Islet of Langerhans (tissue), 1 donor: ENCODE measurements around the gene NELFCD.
A peak's percentile ranks its signal among the peaks of the same experiment; 100 is the strongest.
"Not testable (repeated sequence)": the region's sequence is repeated elsewhere in the genome, so short reads cannot be mapped to it uniquely, and the experiment has no call there.

Experiments
- FAIRE-seq: peaks from one replicate; lab custom pipeline; 2011; peaks lifted over from hg19 to GRCh38; lab: Jason Lieb, UNC

The NELFCD gene

DNA sequence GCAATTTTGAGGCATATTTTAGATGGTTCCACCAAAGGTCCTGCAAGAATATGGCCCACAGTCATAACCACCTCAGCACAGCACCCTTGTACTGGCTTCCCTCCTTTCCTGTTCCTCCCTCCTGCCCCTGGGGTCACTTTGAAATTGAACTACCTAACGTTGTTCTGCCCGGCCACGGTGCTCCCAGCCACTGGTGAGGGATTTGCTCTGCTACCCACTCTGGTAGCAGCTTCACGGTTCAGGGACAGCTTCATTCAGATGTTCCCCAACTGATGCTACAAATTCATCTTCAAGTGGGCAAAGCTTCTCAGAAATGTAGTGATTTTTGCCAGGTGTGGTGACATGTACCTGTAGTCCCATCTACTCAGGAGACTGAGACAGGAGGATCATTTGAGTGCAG lies 7.9 kb upstream of the NELFCD start:
- FAIRE-seq: no peak

DNA sequence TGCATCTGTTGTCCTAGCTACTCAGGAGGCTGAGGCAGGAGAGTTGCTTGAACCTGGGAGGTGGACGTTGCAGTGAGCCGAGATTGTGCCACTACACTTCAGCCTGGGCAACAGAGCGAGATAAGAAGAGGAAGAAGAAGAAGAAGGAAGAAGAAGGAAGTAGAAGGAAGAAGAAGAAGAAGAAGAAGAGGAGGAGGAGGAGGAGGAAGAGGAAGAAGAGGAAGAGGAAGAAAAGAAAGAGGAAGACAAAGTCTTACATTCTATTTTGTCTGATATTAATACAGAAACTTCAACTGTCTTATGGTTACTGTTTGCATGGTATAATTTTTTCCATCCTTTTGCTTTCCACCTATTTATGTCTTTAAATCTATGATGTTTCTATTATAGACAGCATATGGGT lies 7.2 kb upstream of the NELFCD start:
- FAIRE-seq: no peak

DNA sequence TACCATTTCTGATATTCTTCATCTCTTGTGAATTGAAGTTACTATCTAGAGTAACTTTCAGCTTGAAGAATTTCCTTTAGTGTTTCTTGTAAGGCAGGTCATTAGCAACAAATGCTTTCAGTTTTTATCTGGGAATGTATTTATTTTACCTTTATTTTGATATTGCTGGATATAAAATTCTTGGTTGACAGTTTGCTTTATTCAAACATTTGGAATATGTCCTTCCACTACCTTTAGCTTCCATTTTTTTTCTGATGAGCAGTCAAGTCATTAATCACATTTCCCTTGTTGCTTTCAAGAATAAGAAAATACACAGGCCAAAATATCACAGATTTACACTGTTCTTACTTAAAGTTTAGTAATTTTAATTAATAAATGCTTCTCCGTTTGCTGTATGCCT lies 5.7 kb upstream of the NELFCD start:
- FAIRE-seq: no peak

DNA sequence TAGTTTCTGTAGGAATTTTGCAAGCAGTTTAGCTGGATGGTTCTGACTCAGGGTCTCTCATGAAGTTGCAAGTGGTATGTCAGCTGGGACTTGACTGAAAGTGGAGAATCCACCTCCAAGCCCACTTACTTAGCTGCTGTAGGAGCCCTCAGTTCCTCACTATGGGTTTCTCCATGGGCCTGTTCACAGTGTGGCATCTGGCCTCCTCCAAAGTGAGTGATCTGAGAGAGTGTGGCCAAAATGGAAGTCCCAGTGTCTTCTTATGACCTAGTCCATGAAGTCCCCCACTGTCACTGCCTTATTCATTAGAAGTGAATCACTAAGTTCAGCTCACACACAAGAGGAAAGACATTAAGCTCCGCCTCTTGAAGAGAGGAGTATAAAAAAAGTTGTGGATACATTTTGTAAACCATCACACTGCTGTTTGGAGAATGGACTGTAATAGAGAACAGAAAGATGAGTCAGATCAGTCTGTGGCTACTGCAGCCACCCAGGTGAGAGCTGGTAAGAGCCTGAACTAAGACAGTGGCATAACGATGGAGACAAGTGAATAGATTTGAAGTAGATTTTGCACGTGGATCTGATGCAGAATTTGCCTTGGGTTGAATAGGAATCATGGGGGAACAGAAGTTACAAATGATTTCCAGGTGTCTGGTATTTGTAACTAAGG lies 4.9 kb upstream of the NELFCD start:
- FAIRE-seq: no peak

DNA sequence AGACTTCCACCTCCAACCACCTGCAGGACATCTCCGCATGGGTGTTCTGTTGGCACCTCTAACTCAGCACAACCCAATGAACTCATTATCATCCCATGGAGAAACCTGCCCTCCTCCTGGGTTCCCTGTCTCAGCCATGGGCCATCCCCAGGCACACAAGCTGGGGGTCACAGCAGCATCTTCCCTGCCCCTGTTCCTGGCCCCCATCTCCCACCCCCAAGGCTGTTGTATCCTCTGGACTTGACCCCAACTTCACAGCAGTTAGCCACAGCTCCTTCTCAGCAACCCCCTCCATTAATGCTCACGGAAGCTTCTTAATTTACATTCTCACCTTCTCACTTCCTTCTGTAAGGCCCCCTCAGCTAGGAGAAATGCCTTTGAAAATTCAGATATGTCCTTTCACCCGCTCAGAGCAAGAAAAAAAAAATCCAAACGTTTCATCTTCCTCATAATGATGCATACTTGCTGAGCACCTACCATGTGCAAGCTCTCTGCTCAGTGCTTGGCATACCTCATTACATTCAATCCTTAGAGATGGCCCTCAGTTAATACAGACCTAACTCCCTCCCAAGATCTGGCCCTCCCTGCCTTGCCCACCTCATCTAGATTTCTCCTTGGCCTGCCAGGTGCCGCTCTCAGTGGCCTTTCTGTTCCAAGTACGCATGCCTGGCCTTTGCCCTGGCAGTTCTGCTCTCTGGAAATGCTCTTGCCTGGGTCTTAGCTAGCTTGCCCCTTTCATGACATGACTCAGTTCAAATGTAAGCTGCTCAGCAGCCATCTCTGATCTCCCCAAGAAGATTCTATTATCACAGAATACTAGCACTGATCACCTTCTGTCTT lies 2.5 kb upstream of the NELFCD start:
- no peak for FAIRE-seq

DNA sequence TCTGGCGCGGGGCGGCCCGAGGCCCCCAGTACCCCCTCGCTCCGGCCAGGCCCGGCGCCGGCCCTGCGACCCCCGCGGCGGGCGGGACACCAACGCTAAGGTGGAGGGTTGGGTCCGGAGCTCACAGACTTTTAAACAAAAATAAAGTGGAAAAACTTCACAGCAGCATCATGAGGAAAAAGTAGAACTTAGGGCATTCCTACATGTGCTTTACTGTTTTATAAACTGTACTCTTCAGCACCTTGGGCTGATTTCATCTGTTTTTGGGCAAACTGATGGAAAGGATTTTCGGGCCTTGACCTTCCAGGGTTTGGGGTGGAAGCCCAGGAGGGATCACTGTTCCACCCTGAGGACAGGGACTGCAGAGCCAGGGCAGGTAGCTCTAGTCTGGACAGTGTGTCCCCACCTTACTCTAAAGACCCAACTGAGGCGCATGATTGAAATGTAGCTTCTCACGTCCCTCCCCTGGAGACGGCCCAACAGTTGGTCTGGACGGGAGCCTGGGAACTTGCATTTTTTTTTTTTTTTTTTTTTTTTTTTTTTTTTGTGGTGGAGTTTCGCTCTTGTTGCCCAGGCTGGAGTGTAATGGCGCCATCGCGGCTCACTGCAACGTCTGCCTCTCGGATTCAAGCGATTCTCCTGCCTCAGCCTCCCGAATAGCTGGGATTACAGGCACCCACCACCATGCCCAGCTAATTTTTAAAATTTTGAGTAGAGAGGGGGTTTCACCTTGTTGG lies 740 bp downstream of the NELFCD start:
- FAIRE-seq: no peak

DNA sequence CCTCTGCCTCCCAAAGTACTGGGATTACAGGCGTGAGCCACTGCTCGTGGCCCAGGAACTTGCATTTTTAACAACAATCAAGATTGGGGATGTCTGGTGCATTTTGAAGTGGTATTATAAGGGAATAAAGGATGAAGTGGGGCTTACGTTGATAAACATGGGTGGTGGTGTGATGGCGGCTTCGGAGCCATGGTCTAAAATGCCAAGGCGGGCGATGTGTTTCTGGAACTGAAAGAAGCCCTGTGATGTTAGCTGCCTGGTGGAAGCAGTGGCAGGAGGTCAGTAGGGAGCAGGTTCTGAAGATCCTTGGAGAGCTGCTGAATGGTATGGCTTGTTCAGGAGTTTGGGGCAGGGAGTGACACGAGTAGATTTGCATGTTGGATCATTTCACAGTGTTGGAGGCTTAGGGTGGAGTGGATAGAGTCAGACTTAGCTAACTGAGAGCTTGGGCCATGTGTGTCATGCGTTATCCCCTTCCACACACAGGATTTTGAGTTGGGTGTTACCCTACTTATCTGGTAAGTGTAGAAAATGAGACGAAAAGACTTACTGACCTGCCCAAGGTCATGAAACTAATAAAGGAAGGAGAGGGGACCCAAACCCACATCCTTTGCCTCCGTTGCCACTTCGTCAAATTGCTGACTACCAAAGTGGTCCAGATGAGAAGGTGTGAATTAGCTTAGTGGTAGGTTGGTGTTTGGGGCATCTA lies 1.5 kb downstream of the NELFCD start:
- FAIRE-seq: no peak

DNA sequence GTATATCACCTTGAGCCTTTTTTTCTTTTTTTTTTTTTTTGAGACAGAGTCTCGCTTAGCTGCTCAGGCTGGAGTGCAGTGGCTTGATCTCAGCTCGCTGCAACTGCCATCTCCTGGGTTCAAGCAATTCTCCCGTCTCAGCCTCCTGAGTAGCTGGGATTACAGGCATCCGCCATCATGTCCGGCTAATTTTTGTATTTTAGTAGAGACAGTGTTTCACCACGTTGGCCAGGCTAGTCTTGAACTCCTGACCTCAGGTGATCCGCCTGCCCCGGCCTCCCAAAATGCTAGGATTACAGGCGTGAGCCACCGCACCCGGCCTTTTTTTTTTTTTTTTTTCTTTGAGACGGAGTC lies 2.0 kb downstream of the NELFCD start:
- FAIRE-seq: not testable (repeated sequence)

DNA sequence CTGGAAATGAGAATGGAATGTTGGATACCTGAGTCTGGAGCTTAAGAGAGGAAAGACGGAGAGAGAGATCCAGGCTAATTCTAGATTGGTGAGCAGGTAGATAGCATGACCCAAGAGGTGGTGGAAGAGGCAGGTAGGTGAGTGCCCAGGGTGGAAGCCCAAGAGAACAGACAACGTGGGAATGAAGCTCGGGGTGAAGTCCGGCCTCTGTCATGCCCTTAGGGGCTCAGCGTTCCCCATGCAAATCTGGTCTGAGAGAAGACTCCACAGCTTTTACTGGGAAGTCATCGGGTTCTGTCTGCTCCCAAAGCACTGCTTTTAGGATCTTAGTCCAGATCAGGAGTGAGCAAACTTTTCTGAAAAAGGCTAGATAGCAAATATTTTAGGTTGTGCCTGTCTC lies 3.6 kb downstream of the NELFCD start:
- FAIRE-seq: no peak

DNA sequence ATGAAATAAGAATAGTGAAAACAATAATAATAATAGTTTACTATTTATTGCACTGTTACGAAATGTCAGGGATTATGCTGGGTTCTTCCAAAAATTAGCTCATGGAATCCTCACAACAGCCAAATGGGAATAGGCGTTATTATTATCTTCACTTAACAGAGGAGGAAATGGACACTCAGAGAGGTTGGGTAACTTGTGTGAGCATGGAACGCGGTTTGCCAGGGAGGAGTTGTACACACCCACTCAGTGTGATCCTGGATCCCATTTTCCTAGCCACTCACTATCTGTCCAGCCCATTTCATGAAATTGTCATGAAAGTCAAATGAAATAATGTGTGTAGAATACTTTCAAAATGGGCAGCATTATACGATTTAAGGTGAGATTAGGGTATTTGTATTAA lies 4.6 kb downstream of the NELFCD start:
- FAIRE-seq: no peak

DNA sequence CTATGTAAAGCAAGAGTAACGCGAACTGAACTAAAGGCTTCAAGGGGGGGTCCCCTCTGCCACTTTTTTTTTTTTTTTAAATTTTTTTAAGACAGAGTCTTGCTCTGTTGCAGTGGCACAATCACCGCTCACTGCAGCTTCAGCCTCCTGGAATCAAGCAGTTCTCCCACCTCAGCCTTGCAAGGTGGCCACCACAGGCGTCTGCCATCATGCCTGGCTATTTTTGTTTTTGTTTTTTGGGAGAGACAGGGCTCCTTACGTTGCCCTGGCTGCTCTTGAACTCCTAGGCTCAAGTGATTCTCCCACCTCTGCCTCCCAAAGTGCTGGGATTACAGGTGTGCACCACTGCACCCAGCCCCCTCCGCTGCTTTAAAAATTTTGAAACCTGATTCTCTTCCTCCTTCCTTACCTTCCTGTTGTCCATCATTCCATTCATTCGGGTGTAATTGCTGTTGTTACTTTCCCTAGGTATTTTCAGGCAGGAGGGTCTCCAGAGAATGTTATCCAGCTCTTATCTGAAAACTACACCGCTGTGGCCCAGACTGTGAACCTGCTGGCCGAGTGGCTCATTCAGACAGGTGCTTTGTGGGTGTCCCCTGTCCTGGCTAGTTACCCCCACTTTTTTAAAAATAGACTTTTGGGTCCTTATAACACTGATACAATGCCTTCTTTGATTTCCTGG lies 5.4 kb downstream of the NELFCD start:
- no peak for FAIRE-seq

DNA sequence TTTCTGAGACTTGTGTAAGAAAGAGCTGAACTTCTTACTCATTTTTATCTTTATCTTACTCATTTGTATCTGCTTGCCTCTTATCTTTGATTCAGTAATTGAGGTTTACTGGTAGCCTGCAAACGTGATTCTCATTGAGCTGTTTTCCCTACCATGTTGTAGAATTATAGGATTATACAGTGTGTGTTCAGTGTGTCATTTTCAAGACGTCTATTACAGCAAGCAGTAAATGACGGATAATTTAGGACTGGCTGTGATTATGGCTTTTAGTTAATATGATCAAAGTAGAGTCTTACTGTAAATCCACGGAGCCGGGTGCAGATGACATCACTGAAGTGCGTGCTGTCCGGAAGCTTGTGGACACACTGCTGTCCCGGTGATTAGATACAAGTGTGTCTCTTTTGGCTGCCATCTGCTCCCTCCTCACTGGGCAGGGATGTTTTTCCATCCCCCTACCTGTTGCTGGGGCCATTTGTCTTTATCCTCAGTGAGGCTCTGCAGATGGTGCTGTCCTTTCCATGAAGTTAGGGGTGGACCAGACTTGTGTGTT lies 6.0 kb downstream of the NELFCD start:
- peak; percentile 43 for FAIRE-seq

DNA sequence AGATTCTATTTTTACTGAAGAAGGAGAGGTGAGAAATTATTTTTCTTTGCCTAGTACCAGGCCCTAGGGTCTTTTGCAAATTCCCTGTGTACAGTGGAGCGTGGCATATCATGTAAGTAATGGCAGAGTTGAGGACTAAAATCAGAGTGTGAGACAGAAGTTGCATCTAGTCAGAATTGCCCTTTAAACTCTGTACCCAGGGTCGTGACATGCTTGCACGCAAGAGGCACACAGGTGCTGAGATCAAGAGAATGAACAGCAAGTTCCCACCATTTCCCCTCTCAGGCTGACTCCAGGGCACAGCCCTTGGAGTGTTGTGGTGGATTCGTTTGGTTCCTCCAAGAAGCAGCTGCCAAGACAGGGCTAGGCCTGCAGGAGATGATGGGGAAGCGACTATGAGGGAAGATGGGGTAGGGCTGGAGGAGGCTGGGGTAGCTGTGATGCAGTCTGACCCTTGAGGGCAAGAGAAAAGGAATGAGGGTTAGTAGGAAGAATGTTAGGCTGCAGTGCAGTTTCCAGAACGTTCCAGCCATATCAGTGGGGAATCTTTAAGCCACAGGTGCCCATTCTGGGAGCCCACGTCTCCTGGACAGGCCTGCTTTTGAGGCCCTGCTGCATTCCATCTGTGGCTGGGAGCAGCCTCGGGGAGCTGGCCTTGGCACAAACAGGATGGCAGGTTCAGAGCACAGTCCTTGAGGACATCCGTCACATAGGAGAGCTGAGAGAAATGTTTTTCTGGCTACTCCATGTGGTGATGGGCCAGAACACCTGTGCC lies 6.9 kb downstream of the NELFCD start:
- no peak for FAIRE-seq

DNA sequence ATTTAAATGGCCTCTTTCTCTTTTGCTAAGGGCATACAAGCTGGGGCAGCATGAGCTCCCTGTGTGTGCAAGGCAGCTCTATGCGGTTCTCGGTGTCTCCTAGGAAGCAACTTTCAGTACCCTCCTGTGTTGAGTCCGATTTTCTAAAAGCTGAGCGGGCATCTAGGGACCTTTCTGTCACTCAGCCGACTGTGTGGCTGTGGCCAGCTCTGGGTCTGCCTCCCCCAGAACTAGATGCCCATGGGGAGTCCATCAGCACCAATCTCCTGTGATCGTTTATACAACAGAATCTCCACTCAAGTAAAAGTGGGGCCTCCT lies 7.5 kb downstream of the NELFCD start:
- no peak for FAIRE-seq

DNA sequence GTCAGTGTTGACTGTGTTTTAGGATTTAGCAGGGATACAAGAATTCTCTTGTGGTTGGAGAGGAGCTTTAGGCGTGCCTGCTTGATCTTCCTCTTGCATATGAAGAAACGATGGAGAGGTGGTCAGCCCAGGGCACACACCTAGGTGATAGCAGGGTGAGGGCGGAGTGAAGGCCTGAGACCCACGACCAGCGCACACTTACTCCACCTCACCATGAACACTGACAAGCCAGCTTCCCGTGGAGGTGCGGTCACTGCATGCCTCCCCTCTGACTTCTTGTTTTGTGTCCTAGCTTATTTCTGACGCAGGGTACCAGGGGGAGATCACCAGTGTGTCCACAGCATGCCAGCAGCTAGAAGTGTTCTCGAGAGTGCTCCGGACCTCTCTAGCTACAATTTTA lies 8.1 kb downstream of the NELFCD start:
- FAIRE-seq: no peak

DNA sequence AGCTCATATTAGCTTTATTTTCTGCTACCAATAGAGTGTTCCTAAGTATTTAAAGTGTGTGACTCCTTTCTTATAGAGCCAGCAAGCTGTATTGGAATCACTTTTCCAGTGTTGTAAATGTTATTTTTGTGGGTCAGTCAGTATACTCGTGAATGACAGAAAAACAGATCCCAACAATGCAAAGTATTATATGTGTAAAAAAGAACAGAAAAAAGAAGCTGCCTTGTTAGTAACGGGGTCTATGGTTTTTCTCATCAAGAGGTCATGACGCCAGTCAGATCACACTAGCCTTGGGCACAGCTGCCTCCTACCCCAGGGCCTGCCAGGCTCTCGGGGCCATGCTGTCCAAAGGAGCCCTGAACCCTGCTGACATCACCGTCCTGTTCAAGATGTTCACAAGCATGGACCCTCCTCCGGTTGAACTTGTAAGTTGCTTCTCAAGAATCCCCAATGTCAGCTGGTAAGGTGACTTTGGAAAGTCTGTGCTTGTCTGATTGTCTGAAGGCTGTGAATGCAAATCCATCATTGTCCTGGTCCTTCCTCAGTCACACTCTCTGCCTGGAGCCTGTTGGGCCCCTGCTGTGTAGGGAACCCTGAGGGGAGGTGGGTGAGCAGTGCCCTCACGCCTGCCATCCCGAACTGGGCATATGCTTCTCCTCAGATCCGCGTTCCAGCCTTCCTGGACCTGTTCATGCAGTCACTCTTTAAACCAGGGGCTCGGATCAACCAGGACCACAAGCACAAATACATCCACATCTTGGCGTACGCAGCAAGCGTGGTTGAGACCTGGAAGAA lies 9.8 kb downstream of the NELFCD start:
- FAIRE-seq: no peak

DNA sequence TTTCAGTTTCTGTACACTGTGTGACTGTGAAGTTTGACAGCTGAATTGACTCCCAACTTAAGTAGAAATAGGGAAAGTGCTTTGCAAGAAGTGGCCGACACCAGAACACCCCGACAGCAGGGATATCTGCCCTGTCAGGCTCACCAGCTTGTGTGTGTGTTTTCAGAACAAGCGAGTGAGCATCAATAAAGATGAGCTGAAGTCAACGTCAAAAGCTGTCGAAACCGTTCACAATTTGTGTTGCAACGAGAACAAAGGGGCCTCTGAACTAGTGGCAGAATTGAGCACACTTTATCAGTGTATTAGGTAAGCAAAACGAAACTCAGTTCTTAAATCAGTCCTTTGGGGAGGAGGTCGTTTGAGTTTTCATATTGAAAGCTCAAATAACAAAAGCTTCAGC lies 10.7 kb downstream of the NELFCD start:
- no peak for FAIRE-seq

DNA sequence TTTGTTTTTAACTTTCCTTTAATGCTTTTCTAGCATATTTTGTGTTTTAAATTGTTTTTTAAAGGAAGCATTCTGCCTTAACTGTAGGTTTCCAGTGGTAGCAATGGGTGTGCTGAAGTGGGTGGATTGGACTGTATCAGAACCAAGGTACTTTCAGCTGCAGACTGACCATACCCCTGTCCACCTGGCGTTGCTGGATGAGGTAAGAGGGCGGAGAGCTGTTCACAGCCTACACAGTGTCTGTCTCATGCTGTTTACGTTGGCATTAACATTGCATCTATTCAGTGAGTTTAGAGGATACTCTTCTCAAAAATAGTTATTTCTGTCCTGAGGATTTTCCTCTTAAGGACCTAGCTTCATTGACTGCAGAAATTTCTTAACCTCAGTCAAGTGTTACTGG lies 11.9 kb downstream of the NELFCD start:
- FAIRE-seq: no peak

DNA sequence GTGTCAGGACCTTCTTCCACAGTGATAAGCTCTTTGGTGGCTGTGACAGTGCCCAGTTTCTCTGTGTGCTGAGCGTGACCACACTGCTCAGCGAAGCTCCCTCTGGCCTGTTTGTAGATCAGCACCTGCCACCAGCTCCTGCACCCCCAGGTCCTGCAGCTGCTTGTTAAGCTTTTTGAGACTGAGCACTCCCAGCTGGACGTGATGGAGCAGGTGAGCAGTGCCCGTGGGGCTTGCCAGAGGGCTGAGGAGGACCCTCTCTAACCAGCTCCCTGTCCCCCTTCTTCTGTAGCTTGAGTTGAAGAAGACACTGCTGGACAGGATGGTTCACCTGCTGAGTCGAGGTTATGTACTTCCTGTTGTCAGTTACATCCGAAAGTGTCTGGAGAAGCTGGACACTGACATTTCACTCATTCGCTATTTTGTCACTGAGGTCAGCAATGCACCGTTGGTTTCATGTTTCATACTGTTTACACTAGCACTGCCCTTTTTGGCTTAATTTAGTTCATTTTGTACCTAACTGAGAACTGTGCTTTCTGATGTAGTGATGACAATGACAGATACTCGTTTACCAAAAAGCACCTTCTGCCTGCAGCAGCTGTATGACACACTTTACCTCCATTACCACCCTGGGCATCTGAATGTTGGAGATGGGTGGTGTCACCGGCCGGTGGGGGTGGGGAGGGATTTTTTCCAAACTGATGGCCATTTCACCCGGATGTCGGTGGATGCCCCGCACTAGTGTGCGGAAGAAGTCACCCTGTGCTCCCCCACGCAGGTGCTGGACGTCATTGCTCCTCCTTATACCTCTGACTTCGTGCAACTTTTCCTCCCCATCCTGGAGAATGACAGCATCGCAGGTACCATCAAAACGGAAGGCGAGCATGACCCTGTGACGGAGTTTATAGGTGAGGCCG lies 12.5 kb downstream of the NELFCD start:
- no peak for FAIRE-seq
